Neural cell (in vitro differentiated cells): ENCODE measurements around the gene TUBGCP2. TPM values are rescaled to one million over a fixed set of nuclear protein-coding genes. Genes with fewer than 3 reads are reported as not detected.

Source experiments
- H2AFZ ChIP-seq: fragments of 200-600, 300-800 bp; sonication (generic), shearing (Covaris generic); 2 replicates; pipeline ENCODE4 v1.6.0; 2014; ENCODE audit warnings: low read depth, mild to moderate bottlenecking, antibody characterized with exemption, low read length, moderate library complexity
- H3F3A ChIP-seq: fragments of 200-600 bp; shearing (Covaris generic); 2 replicates; pipeline ENCODE4 v1.6.1; 2016; ENCODE audit warnings: mild to moderate bottlenecking, moderate library complexity, mixed read lengths, antibody characterized with exemption, low read length; ENCODE audit not compliant: insufficient read depth, poor library complexity, severe bottlenecking
- H3K27ac ChIP-seq: fragments of 200-600, 300-800 bp; sonication (generic), shearing (Covaris generic); 2 replicates; pipeline ENCODE4 v1.5.1; 2014; ENCODE audit warnings: mild to moderate bottlenecking, low read length, moderate library complexity
- H3K27me3 ChIP-seq: fragments of 300-800, 200-600 bp; sonication (generic), shearing (Covaris generic); 2 replicates; pipeline ENCODE4 v1.6.0; 2014; ENCODE audit warnings: mild to moderate bottlenecking, low read depth, low read length, moderate library complexity; ENCODE audit not compliant: insufficient read depth
- H3K36me3 ChIP-seq: fragments of 300-800, 200-600 bp; sonication (generic), shearing (Covaris generic); 2 replicates; pipeline ENCODE4 v1.5.1; 2014; ENCODE audit warnings: mild to moderate bottlenecking, antibody characterized with exemption, low read length, moderate library complexity; ENCODE audit not compliant: insufficient read depth
- H3K4me2 ChIP-seq: fragments of 300-800, 200-600 bp; sonication (generic), shearing (Covaris generic); 2 replicates; pipeline ENCODE4 v1.6.0; 2014; ENCODE audit warnings: mild to moderate bottlenecking, low read length
- H3K4me3 ChIP-seq: fragments of 300-800, 200-600 bp; sonication (generic), shearing (Covaris generic); 2 replicates; pipeline ENCODE4 v1.5.1; 2014; ENCODE audit warnings: mild to moderate bottlenecking, low read length, moderate library complexity
- H3K79me2 ChIP-seq: fragments of 200-600 bp; shearing (Covaris generic); replicated peaks from 2 replicates; pipeline ENCODE4 v1.6.0; 2014; ENCODE audit warnings: mild to moderate bottlenecking, low read length, moderate library complexity; ENCODE audit not compliant: insufficient read depth
- H3K9ac ChIP-seq: fragments of 300-800, 200-600 bp; sonication (generic), shearing (Covaris generic); 2 replicates; pipeline ENCODE4 v1.6.1; 2016; ENCODE audit warnings: mild to moderate bottlenecking, low read length, mixed read lengths
- H3K9me2 ChIP-seq: fragments of 200-600 bp; shearing (Covaris generic); 2 replicates; pipeline ENCODE4 v1.6.1; 2016; ENCODE audit warnings: mild to moderate bottlenecking, low read length, mixed read lengths; ENCODE audit not compliant: insufficient read depth
- H3K9me3 ChIP-seq: fragments of 200-600, 300-800 bp; sonication (generic), shearing (Covaris generic); 2 replicates; pipeline ENCODE4 v1.6.1; 2016; ENCODE audit warnings: mild to moderate bottlenecking, mixed run types, low read length, moderate library complexity, mixed read lengths
- H4K20me1 ChIP-seq: fragments of 200-600 bp; shearing (Covaris generic); 2 replicates; pipeline ENCODE4 v1.6.1; 2016; ENCODE audit warnings: mild to moderate bottlenecking, mixed run types; ENCODE audit not compliant: insufficient read depth
- CTCF ChIP-seq: fragments of 450-650 bp; IDR thresholded peaks from 2 replicates; pipeline ENCODE4 v1.5.1; 2014; ENCODE audit warnings: antibody characterized with exemption, mild to moderate bottlenecking, moderate library complexity; ENCODE audit not compliant: poor library complexity, severe bottlenecking
- EP300 ChIP-seq: fragments of 450-650 bp; conservative IDR thresholded peaks from 2 replicates; pipeline ENCODE4 v1.6.1; 2014; ENCODE audit warnings: antibody characterized with exemption, mild to moderate bottlenecking, moderate library complexity; ENCODE audit not compliant: poor library complexity, severe bottlenecking
- EZH2 ChIP-seq: fragments of 200-600, 300-800 bp; shearing (Covaris generic), sonication (generic); IDR thresholded peaks from 2 replicates; pipeline ENCODE4 v1.6.1; 2014; ENCODE audit warnings: antibody characterized with exemption, low read length, borderline replicate concordance, mild to moderate bottlenecking; ENCODE audit not compliant: insufficient read depth, poor library complexity, severe bottlenecking
- MXI1 ChIP-seq: fragments of 450-650 bp; conservative IDR thresholded peaks from 2 replicates; pipeline ENCODE4 v1.6.1; 2014; ENCODE audit warnings: antibody characterized with exemption, mild to moderate bottlenecking; ENCODE audit not compliant: poor library complexity, severe bottlenecking
- POLR2AphosphoS5 ChIP-seq: IDR thresholded peaks from 2 replicates; pipeline ENCODE4 v1.6.1; 2012
- RAD21 ChIP-seq: fragments of 450-650 bp; conservative IDR thresholded peaks from 2 replicates; pipeline ENCODE4 v1.6.1; 2014; ENCODE audit warnings: antibody characterized with exemption, mild to moderate bottlenecking, moderate library complexity
- SMC3 ChIP-seq: fragments of 450-650 bp; conservative IDR thresholded peaks from 2 replicates; pipeline ENCODE4 v1.6.1; 2014; ENCODE audit warnings: antibody characterized with exemption, mild to moderate bottlenecking, moderate library complexity; ENCODE audit not compliant: poor library complexity
- TAF1 ChIP-seq: IDR thresholded peaks from 2 replicates; pipeline ENCODE4 v1.6.1; 2012; ENCODE audit warnings: low read depth
- polyA plus RNA-seq: library from polyadenylated mRNA; depleted of rRNA; stranded (reverse); fragments of >200 nt; gene quantifications from 2 replicates; pipeline ENCODE4 v1.2.3, GENCODE V29; 2014
- TF ChIP-seq, protein P1 (sequence below): IDR thresholded peaks from 2 replicates; pipeline ENCODE4 v1.6.1; 2012; ENCODE audit warnings: borderline replicate concordance

The TUBGCP2 gene
- polyA plus RNA-seq, 1 donor from 2014 or later = 34.5 TPM

DNA sequence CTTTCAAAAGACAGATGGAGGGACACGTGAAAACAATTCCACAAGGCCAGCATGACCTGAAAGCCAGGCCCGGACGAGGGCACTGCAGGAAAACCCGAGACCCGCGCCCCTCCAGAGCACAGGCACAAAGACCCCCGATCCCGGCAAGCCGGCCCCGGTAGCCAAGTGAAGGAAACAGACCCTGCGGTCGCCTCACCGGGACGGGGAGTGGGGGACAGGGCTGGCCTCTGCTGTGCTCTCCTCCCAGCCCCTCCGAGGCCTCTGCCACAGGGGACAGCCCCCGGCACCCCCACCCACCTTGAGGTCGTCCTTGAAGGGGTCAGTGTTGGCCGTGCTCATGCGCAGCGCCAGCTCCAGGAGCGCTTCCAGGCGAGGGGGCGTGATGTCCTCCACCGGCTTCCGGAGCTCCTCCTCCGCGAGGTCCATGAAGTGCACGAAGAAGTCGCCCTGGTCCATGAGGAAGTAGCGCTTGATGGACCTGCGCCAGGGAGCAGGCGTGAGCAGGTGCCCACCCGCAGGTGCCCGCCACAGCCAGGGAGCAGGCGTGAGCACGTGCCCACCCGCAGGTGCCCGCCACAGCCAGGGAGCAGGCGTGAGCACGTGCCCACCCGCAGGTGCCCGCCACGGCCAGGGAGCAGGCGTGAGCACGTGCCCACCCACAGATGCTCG lies 20.7 kb downstream of the TUBGCP2 start:
- H3K27me3 ChIP-seq = no peaks in the 10 kb centered on the region
- no peaks in the 10 kb centered on the region for H3F3A ChIP-seq
- no peak overlapping the region for H2AFZ ChIP-seq
- no peak overlapping the region for H3K4me3 ChIP-seq
- H3K9me3 ChIP-seq = no peaks in the 10 kb centered on the region
- H3K4me2 ChIP-seq = no peak overlapping the region
- no peak overlapping the region for H3K27ac ChIP-seq
- TF ChIP-seq, protein P1, sequence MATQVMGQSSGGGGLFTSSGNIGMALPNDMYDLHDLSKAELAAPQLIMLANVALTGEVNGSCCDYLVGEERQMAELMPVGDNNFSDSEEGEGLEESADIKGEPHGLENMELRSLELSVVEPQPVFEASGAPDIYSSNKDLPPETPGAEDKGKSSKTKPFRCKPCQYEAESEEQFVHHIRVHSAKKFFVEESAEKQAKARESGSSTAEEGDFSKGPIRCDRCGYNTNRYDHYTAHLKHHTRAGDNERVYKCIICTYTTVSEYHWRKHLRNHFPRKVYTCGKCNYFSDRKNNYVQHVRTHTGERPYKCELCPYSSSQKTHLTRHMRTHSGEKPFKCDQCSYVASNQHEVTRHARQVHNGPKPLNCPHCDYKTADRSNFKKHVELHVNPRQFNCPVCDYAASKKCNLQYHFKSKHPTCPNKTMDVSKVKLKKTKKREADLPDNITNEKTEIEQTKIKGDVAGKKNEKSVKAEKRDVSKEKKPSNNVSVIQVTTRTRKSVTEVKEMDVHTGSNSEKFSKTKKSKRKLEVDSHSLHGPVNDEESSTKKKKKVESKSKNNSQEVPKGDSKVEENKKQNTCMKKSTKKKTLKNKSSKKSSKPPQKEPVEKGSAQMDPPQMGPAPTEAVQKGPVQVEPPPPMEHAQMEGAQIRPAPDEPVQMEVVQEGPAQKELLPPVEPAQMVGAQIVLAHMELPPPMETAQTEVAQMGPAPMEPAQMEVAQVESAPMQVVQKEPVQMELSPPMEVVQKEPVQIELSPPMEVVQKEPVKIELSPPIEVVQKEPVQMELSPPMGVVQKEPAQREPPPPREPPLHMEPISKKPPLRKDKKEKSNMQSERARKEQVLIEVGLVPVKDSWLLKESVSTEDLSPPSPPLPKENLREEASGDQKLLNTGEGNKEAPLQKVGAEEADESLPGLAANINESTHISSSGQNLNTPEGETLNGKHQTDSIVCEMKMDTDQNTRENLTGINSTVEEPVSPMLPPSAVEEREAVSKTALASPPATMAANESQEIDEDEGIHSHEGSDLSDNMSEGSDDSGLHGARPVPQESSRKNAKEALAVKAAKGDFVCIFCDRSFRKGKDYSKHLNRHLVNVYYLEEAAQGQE = no peak
- TF ChIP-seq TAF1 = no peak
- TF ChIP-seq RAD21 = no peak
- no peak for TF ChIP-seq CTCF
- no peak for TF ChIP-seq POLR2AphosphoS5
- no peak for TF ChIP-seq SMC3
- no peak for TF ChIP-seq MXI1
- no peak for TF ChIP-seq EZH2
- no peak for TF ChIP-seq EP300
- no peak overlapping the region for H3K9ac ChIP-seq
- no peaks in the 10 kb centered on the region for H4K20me1 ChIP-seq
- no peaks in the 10 kb centered on the region for H3K36me3 ChIP-seq
- no peaks in the 10 kb centered on the region for H3K9me2 ChIP-seq
- no peaks in the 10 kb centered on the region for H3K79me2 ChIP-seq

DNA sequence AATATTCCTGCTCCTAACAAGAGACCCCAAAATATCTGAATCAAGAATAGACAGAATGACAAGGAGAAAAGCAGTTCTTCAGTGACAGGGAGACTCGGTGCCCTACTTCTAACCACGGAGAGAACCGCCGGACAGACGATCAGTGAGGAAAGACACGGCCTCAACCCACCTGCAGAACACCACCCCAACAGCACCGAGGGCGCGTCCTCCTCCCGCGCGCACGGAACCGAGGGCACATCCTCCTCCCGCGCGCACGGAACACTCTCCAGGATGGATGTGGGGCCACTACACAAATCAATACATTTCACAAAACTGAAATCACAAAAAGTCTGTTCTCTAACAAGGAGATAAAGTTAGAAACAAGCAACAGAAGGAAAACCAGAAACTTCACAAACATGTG lies 22.3 kb downstream of the TUBGCP2 start:
- Histone ChIP-seq H3K9me2 (no peaks in the 10 kb centered on the region), H3K36me3 (no peaks in the 10 kb centered on the region), H2AFZ (no peak overlapping the region), H3K27me3 (no peaks in the 10 kb centered on the region), H3K9me3 (no peaks in the 10 kb centered on the region), H3K27ac (no peak overlapping the region), H3K4me3 (no peak overlapping the region), H3F3A (no peaks in the 10 kb centered on the region), H3K9ac (no peak overlapping the region), H4K20me1 (no peaks in the 10 kb centered on the region), H3K79me2 (no peaks in the 10 kb centered on the region), H3K4me2 (no peak overlapping the region)
- no peak for TF ChIP-seq EP300
- TF ChIP-seq, protein P1 = no peak
